Neural cell (in vitro differentiated cells): ENCODE results near the gene F2R. TPM values are rescaled to one million over a fixed set of nuclear protein-coding genes. Genes with fewer than 3 reads are reported as not detected.

ENCODE experiments used
- H2AFZ ChIP-seq: fragments of 200-600, 300-800 bp; sonication (generic), shearing (Covaris generic); 2 replicates; pipeline ENCODE4 v1.6.0; 2014; ENCODE audit warnings: low read depth, mild to moderate bottlenecking, antibody characterized with exemption, low read length, moderate library complexity
- H3F3A ChIP-seq: fragments of 200-600 bp; shearing (Covaris generic); 2 replicates; pipeline ENCODE4 v1.6.1; 2016; ENCODE audit warnings: mild to moderate bottlenecking, moderate library complexity, mixed read lengths, antibody characterized with exemption, low read length; ENCODE audit not compliant: insufficient read depth, poor library complexity, severe bottlenecking
- H3K27ac ChIP-seq: fragments of 200-600, 300-800 bp; sonication (generic), shearing (Covaris generic); 2 replicates; pipeline ENCODE4 v1.5.1; 2014; ENCODE audit warnings: mild to moderate bottlenecking, low read length, moderate library complexity
- H3K27me3 ChIP-seq: fragments of 300-800, 200-600 bp; sonication (generic), shearing (Covaris generic); 2 replicates; pipeline ENCODE4 v1.6.0; 2014; ENCODE audit warnings: mild to moderate bottlenecking, low read depth, low read length, moderate library complexity; ENCODE audit not compliant: insufficient read depth
- H3K36me3 ChIP-seq: fragments of 300-800, 200-600 bp; sonication (generic), shearing (Covaris generic); 2 replicates; pipeline ENCODE4 v1.5.1; 2014; ENCODE audit warnings: mild to moderate bottlenecking, antibody characterized with exemption, low read length, moderate library complexity; ENCODE audit not compliant: insufficient read depth
- H3K4me2 ChIP-seq: fragments of 300-800, 200-600 bp; sonication (generic), shearing (Covaris generic); 2 replicates; pipeline ENCODE4 v1.6.0; 2014; ENCODE audit warnings: mild to moderate bottlenecking, low read length
- H3K4me3 ChIP-seq: fragments of 300-800, 200-600 bp; sonication (generic), shearing (Covaris generic); 2 replicates; pipeline ENCODE4 v1.5.1; 2014; ENCODE audit warnings: mild to moderate bottlenecking, low read length, moderate library complexity
- H3K79me2 ChIP-seq: fragments of 200-600 bp; shearing (Covaris generic); replicated peaks from 2 replicates; pipeline ENCODE4 v1.6.0; 2014; ENCODE audit warnings: mild to moderate bottlenecking, low read length, moderate library complexity; ENCODE audit not compliant: insufficient read depth
- H3K9ac ChIP-seq: fragments of 300-800, 200-600 bp; sonication (generic), shearing (Covaris generic); 2 replicates; pipeline ENCODE4 v1.6.1; 2016; ENCODE audit warnings: mild to moderate bottlenecking, low read length, mixed read lengths
- H3K9me2 ChIP-seq: fragments of 200-600 bp; shearing (Covaris generic); 2 replicates; pipeline ENCODE4 v1.6.1; 2016; ENCODE audit warnings: mild to moderate bottlenecking, low read length, mixed read lengths; ENCODE audit not compliant: insufficient read depth
- H3K9me3 ChIP-seq: fragments of 200-600, 300-800 bp; sonication (generic), shearing (Covaris generic); 2 replicates; pipeline ENCODE4 v1.6.1; 2016; ENCODE audit warnings: mild to moderate bottlenecking, mixed run types, low read length, moderate library complexity, mixed read lengths
- H4K20me1 ChIP-seq: fragments of 200-600 bp; shearing (Covaris generic); 2 replicates; pipeline ENCODE4 v1.6.1; 2016; ENCODE audit warnings: mild to moderate bottlenecking, mixed run types; ENCODE audit not compliant: insufficient read depth
- EP300 ChIP-seq: fragments of 450-650 bp; conservative IDR thresholded peaks from 2 replicates; pipeline ENCODE4 v1.6.1; 2014; ENCODE audit warnings: antibody characterized with exemption, mild to moderate bottlenecking, moderate library complexity; ENCODE audit not compliant: poor library complexity, severe bottlenecking
- EZH2 ChIP-seq: fragments of 200-600, 300-800 bp; shearing (Covaris generic), sonication (generic); IDR thresholded peaks from 2 replicates; pipeline ENCODE4 v1.6.1; 2014; ENCODE audit warnings: antibody characterized with exemption, low read length, borderline replicate concordance, mild to moderate bottlenecking; ENCODE audit not compliant: insufficient read depth, poor library complexity, severe bottlenecking
- MXI1 ChIP-seq: fragments of 450-650 bp; conservative IDR thresholded peaks from 2 replicates; pipeline ENCODE4 v1.6.1; 2014; ENCODE audit warnings: antibody characterized with exemption, mild to moderate bottlenecking; ENCODE audit not compliant: poor library complexity, severe bottlenecking
- POLR2AphosphoS5 ChIP-seq: IDR thresholded peaks from 2 replicates; pipeline ENCODE4 v1.6.1; 2012
- RAD21 ChIP-seq: fragments of 450-650 bp; conservative IDR thresholded peaks from 2 replicates; pipeline ENCODE4 v1.6.1; 2014; ENCODE audit warnings: antibody characterized with exemption, mild to moderate bottlenecking, moderate library complexity
- REST ChIP-seq: IDR thresholded peaks from 2 replicates; pipeline ENCODE4 v1.6.1; 2012; ENCODE audit warnings: borderline replicate concordance
- SMC3 ChIP-seq: fragments of 450-650 bp; conservative IDR thresholded peaks from 2 replicates; pipeline ENCODE4 v1.6.1; 2014; ENCODE audit warnings: antibody characterized with exemption, mild to moderate bottlenecking, moderate library complexity; ENCODE audit not compliant: poor library complexity
- TAF1 ChIP-seq: IDR thresholded peaks from 2 replicates; pipeline ENCODE4 v1.6.1; 2012; ENCODE audit warnings: low read depth
- polyA plus RNA-seq: library from polyadenylated mRNA; depleted of rRNA; stranded (reverse); fragments of >200 nt; gene quantifications from 2 replicates; pipeline ENCODE4 v1.2.3, GENCODE V29; 2014
- TF ChIP-seq, protein P1 (sequence below): fragments of 450-650 bp; IDR thresholded peaks from 2 replicates; pipeline ENCODE4 v1.5.1; 2014; ENCODE audit warnings: antibody characterized with exemption, mild to moderate bottlenecking, moderate library complexity; ENCODE audit not compliant: poor library complexity, severe bottlenecking

F2R gene
- polyA plus RNA-seq, 1 donor from 2014 or later = 35.9 TPM

DNA sequence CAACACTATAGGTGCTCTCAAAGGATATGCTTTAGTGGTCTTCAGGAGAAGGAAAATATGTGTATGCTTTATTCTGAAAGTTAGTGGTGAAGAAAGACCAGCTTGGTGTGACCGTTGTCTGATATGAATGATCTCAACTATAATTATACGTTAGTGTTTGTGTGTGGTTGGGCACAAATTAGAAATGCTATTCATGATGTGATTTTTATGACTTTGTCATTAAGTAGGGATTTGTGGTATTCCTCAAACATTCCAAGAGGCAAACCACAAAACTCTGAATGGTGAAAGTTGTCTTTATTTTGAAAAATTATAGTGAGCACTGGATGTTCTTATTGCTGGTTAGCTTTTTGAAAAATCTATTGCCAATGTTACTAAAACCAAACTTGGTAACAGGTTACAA is 6.2 kb upstream of the F2R start:
- Histone ChIP-seq H4K20me1 (no peaks in the 10 kb centered on the region), H3K9me2 (no peaks in the 10 kb centered on the region), H3K4me2 (no peak overlapping the region), H3F3A (no peaks in the 10 kb centered on the region), H3K27me3 (peaks cover 7% of the 10 kb centered on the region), H3K79me2 (no peaks in the 10 kb centered on the region), H3K36me3 (no peaks in the 10 kb centered on the region), H3K4me3 (no peak overlapping the region), H3K9ac (no peak overlapping the region), H3K9me3 (no peaks in the 10 kb centered on the region), H2AFZ (no peak overlapping the region), H3K27ac (no peak overlapping the region)
- TF ChIP-seq TAF1 (no peak), EP300 (no peak), SMC3 (no peak), MXI1 (no peak), POLR2AphosphoS5 (no peak), EZH2 (no peak), REST (no peak), RAD21 (no peak)
- TF ChIP-seq, protein P1, sequence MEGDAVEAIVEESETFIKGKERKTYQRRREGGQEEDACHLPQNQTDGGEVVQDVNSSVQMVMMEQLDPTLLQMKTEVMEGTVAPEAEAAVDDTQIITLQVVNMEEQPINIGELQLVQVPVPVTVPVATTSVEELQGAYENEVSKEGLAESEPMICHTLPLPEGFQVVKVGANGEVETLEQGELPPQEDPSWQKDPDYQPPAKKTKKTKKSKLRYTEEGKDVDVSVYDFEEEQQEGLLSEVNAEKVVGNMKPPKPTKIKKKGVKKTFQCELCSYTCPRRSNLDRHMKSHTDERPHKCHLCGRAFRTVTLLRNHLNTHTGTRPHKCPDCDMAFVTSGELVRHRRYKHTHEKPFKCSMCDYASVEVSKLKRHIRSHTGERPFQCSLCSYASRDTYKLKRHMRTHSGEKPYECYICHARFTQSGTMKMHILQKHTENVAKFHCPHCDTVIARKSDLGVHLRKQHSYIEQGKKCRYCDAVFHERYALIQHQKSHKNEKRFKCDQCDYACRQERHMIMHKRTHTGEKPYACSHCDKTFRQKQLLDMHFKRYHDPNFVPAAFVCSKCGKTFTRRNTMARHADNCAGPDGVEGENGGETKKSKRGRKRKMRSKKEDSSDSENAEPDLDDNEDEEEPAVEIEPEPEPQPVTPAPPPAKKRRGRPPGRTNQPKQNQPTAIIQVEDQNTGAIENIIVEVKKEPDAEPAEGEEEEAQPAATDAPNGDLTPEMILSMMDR = no peak

DNA sequence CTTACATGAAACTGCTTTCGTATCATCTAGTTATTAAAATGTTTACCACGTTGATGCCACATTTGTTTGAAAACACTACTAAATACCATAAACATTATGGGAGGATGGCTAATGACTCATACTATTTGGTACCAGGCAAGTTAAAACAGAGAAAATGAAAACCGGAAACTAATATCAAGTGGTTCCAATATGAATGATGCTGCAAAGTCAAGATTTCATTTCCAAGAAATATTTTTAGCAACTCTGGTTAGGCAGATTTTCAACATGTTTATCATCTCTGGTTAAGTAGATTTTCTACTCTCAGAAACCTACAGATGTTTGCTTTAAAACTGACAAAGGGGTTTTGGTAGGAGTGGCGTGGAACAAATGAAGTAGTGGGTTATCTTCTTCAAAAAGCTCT is 4.9 kb upstream of the F2R start:
- no peak overlapping the region for H3K4me3 ChIP-seq
- TF ChIP-seq POLR2AphosphoS5 (no peak), TAF1 (no peak), RAD21 (no peak), REST (no peak), SMC3 (no peak), EP300 (no peak), MXI1 (no peak), EZH2 (no peak)
- TF ChIP-seq, protein P1 = no peak
- H3K4me2 ChIP-seq = no peak overlapping the region
- H3F3A ChIP-seq = no peaks in the 10 kb centered on the region
- peaks cover 18% of the 10 kb centered on the region for H3K27me3 ChIP-seq
- H4K20me1 ChIP-seq = no peaks in the 10 kb centered on the region
- no peaks in the 10 kb centered on the region for H3K9me2 ChIP-seq
- H2AFZ ChIP-seq = no peak overlapping the region
- H3K36me3 ChIP-seq = no peaks in the 10 kb centered on the region
- H3K9ac ChIP-seq = no peak overlapping the region
- no peaks in the 10 kb centered on the region for H3K79me2 ChIP-seq
- no peaks in the 10 kb centered on the region for H3K9me3 ChIP-seq
- H3K27ac ChIP-seq = no peak overlapping the region
